Measurements from ENCODE around the gene COL26A1. TPM values are rescaled to one million over a fixed set of nuclear protein-coding genes. Genes with fewer than 3 reads are reported as not detected.

COL26A1 gene
- total RNA-seq, 1 donor from 2014 or later: 7.8 TPM

GRCh38 chr7:101519324-101520023 is 156.8 kb downstream of the COL26A1 start:
- Histone ChIP-seq H3K4me1 (ENCODE audit: control insufficient read depth in 3 of 3, insufficient read depth in 3 of 3, low read length in 3 of 3) (peaks cover 10 to 18% (median 11%) of the 10 kb centered on the region in 3 donors), H3K27me3 (ENCODE audit: control insufficient read depth in 3 of 3, insufficient read depth in 3 of 3, low read length in 3 of 3) (peaks cover 0 to 7% (median 4%) of the 10 kb centered on the region in 3 donors), H3K9me3 (ENCODE audit: control insufficient read depth in 3 of 3, low read length in 3 of 3) (peaks cover 0 to 3% (median 3%) of the 10 kb centered on the region in 3 donors), H3K4me3 (ENCODE audit: low read length in 3 of 3) (no peak overlapping the region), H3K36me3 (ENCODE audit: control insufficient read depth in 3 of 3, insufficient read depth in 3 of 3, low read length in 3 of 3) (no peaks in the 10 kb centered on the region), H3K27ac (ENCODE audit: low read depth, low read length) (no peak overlapping the region), H3K9ac (ENCODE audit: low read depth in 1 of 3, low read length in 3 of 3) (no peak overlapping the region)

- Histone ChIP-seq H3K9ac (ENCODE audit: low read depth in 1 of 3, low read length in 3 of 3) (no peak overlapping the region), H3K4me1 (ENCODE audit: control insufficient read depth in 3 of 3, insufficient read depth in 3 of 3, low read length in 3 of 3) (peaks cover 10 to 18% (median 11%) of the 10 kb centered on the region in 3 donors), H3K27me3 (ENCODE audit: control insufficient read depth in 3 of 3, insufficient read depth in 3 of 3, low read length in 3 of 3) (peaks cover 0 to 2% (median 0%) of the 10 kb centered on the region in 3 donors), H3K4me3 (ENCODE audit: low read length in 3 of 3) (no peak overlapping the region), H3K9me3 (ENCODE audit: control insufficient read depth in 3 of 3, low read length in 3 of 3) (peaks cover 0 to 6% (median 3%) of the 10 kb centered on the region in 3 donors), H3K27ac (ENCODE audit: low read depth, low read length) (no peak overlapping the region), H3K36me3 (ENCODE audit: control insufficient read depth in 3 of 3, insufficient read depth in 3 of 3, low read length in 3 of 3) (no peaks in the 10 kb centered on the region)
Observed at GRCh38 chr7:101521430-101521925, 158.8 kb downstream of the COL26A1 start.

- Histone ChIP-seq H3K4me3 (ENCODE audit: low read length in 3 of 3) (no peak overlapping the region), H3K4me1 (ENCODE audit: control insufficient read depth in 3 of 3, insufficient read depth in 3 of 3, low read length in 3 of 3) (peaks cover 10 to 18% (median 11%) of the 10 kb centered on the region in 3 donors), H3K9ac (ENCODE audit: low read depth in 1 of 3, low read length in 3 of 3) (no peak overlapping the region), H3K36me3 (ENCODE audit: control insufficient read depth in 3 of 3, insufficient read depth in 3 of 3, low read length in 3 of 3) (no peaks in the 10 kb centered on the region), H3K9me3 (ENCODE audit: control insufficient read depth in 3 of 3, low read length in 3 of 3) (peaks cover 0 to 6% (median 3%) of the 10 kb centered on the region in 3 donors), H3K27ac (ENCODE audit: low read depth, low read length) (no peak overlapping the region), H3K27me3 (ENCODE audit: control insufficient read depth in 3 of 3, insufficient read depth in 3 of 3, low read length in 3 of 3) (peaks cover 0 to 2% (median 0%) of the 10 kb centered on the region in 3 donors)
Observed at GRCh38 chr7:101522021-101522420, 159.3 kb downstream of the COL26A1 start.

GRCh38 chr7:101527844-101528667 is 165.4 kb downstream of the COL26A1 start:
- no peak overlapping the region for H3K4me3 ChIP-seq (ENCODE audit: low read length in 3 of 3)
- H3K36me3 ChIP-seq (ENCODE audit: control insufficient read depth in 3 of 3, insufficient read depth in 3 of 3, low read length in 3 of 3): no peaks in the 10 kb centered on the region
- H3K9ac ChIP-seq (ENCODE audit: low read depth in 1 of 3, low read length in 3 of 3): no peak overlapping the region
- H3K4me1 ChIP-seq (ENCODE audit: control insufficient read depth in 3 of 3, insufficient read depth in 3 of 3, low read length in 3 of 3): peaks cover 0 to 2% (median 0%) of the 10 kb centered on the region in 3 donors
- H3K9me3 ChIP-seq (ENCODE audit: control insufficient read depth in 3 of 3, low read length in 3 of 3): peaks cover 0 to 6% (median 0%) of the 10 kb centered on the region in 3 donors
- no peak overlapping the region for H3K27ac ChIP-seq (ENCODE audit: low read depth, low read length)
- H3K27me3 ChIP-seq (ENCODE audit: control insufficient read depth in 3 of 3, insufficient read depth in 3 of 3, low read length in 3 of 3): peaks cover 0 to 2% (median 0%) of the 10 kb centered on the region in 3 donors

GRCh38 chr7:101529560-101529959 is 166.9 kb downstream of the COL26A1 start:
- Histone ChIP-seq H3K9me3 (ENCODE audit: control insufficient read depth in 3 of 3, low read length in 3 of 3) (peaks cover 0 to 2% (median 0%) of the 10 kb centered on the region in 3 donors), H3K36me3 (ENCODE audit: control insufficient read depth in 3 of 3, insufficient read depth in 3 of 3, low read length in 3 of 3) (no peaks in the 10 kb centered on the region), H3K9ac (ENCODE audit: low read depth in 1 of 3, low read length in 3 of 3) (no peak overlapping the region), H3K4me3 (ENCODE audit: low read length in 3 of 3) (no peak overlapping the region), H3K4me1 (ENCODE audit: control insufficient read depth in 3 of 3, insufficient read depth in 3 of 3, low read length in 3 of 3) (peaks cover 0 to 2% (median 0%) of the 10 kb centered on the region in 3 donors), H3K27me3 (ENCODE audit: control insufficient read depth in 3 of 3, insufficient read depth in 3 of 3, low read length in 3 of 3) (peaks cover 0 to 2% (median 0%) of the 10 kb centered on the region in 3 donors), H3K27ac (ENCODE audit: low read depth, low read length) (no peak overlapping the region)

- Histone ChIP-seq H3K9me3 (ENCODE audit: control insufficient read depth in 3 of 3, low read length in 3 of 3) (peaks cover 0 to 2% (median 2%) of the 10 kb centered on the region in 3 donors), H3K27ac (ENCODE audit: low read depth, low read length) (no peak overlapping the region), H3K4me1 (ENCODE audit: control insufficient read depth in 3 of 3, insufficient read depth in 3 of 3, low read length in 3 of 3) (peaks cover 0 to 8% (median 7%) of the 10 kb centered on the region in 3 donors), H3K36me3 (ENCODE audit: control insufficient read depth in 3 of 3, insufficient read depth in 3 of 3, low read length in 3 of 3) (no peaks in the 10 kb centered on the region), H3K27me3 (ENCODE audit: control insufficient read depth in 3 of 3, insufficient read depth in 3 of 3, low read length in 3 of 3) (peaks cover 0 to 2% (median 0%) of the 10 kb centered on the region in 3 donors), H3K4me3 (ENCODE audit: low read length in 3 of 3) (no peak overlapping the region), H3K9ac (ENCODE audit: low read depth in 1 of 3, low read length in 3 of 3) (no peak overlapping the region)
Observed at GRCh38 chr7:101531726-101532357, 169.2 kb downstream of the COL26A1 start.

- no peaks in the 10 kb centered on the region for H3K36me3 ChIP-seq (ENCODE audit: control insufficient read depth in 3 of 3, insufficient read depth in 3 of 3, low read length in 3 of 3)
- H3K9me3 ChIP-seq (ENCODE audit: control insufficient read depth in 3 of 3, low read length in 3 of 3): peaks cover 0 to 2% (median 2%) of the 10 kb centered on the region in 3 donors
- H3K27ac ChIP-seq (ENCODE audit: low read depth, low read length): no peak overlapping the region
- H3K9ac ChIP-seq (ENCODE audit: low read depth in 1 of 3, low read length in 3 of 3): no peak overlapping the region
- H3K4me1 ChIP-seq (ENCODE audit: control insufficient read depth in 3 of 3, insufficient read depth in 3 of 3, low read length in 3 of 3): peaks cover 0 to 8% (median 7%) of the 10 kb centered on the region in 3 donors
- H3K4me3 ChIP-seq (ENCODE audit: low read length in 3 of 3): no peak overlapping the region
- peaks cover 0 to 2% (median 0%) of the 10 kb centered on the region in 3 donors for H3K27me3 ChIP-seq (ENCODE audit: control insufficient read depth in 3 of 3, insufficient read depth in 3 of 3, low read length in 3 of 3)
Observed at GRCh38 chr7:101532400-101533102, 169.9 kb downstream of the COL26A1 start.

- no peak overlapping the region for H3K4me3 ChIP-seq (ENCODE audit: low read length in 3 of 3)
- H3K27ac ChIP-seq (ENCODE audit: low read depth, low read length): no peak overlapping the region
- no peak overlapping the region for H3K9ac ChIP-seq (ENCODE audit: low read depth in 1 of 3, low read length in 3 of 3)
- peaks cover 0 to 2% (median 0%) of the 10 kb centered on the region in 3 donors for H3K27me3 ChIP-seq (ENCODE audit: control insufficient read depth in 3 of 3, insufficient read depth in 3 of 3, low read length in 3 of 3)
- H3K9me3 ChIP-seq (ENCODE audit: control insufficient read depth in 3 of 3, low read length in 3 of 3): peaks cover 0 to 2% (median 2%) of the 10 kb centered on the region in 3 donors
- H3K36me3 ChIP-seq (ENCODE audit: control insufficient read depth in 3 of 3, insufficient read depth in 3 of 3, low read length in 3 of 3): no peaks in the 10 kb centered on the region
- H3K4me1 ChIP-seq (ENCODE audit: control insufficient read depth in 3 of 3, insufficient read depth in 3 of 3, low read length in 3 of 3): peaks cover 0 to 8% (median 7%) of the 10 kb centered on the region in 3 donors
Observed at GRCh38 chr7:101533103-101533465, 170.4 kb downstream of the COL26A1 start.
